AG10803 (cell line): ENCODE data around the gene MED29.

Experiments
- DNase-seq: peaks from one replicate; pipeline ENCODE4 v3.0.0; 2010; ENCODE audit warnings: low read depth
- H3K4me3 ChIP-seq: 2 replicates; pipeline ENCODE4 v1.5.1; 2011; ENCODE audit warnings: mild to moderate bottlenecking, low read length, control low read depth
- CTCF ChIP-seq: conservative IDR thresholded peaks from 2 replicates; pipeline ENCODE4 v1.5.1; 2011; ENCODE audit warnings: mild to moderate bottlenecking, low read length, control low read depth, inconsistent platforms

Gene MED29

GRCh38 chr19:39448271-39448670 lies 57.1 kb downstream of the MED29 start:
- H3K4me3 ChIP-seq: no peak overlapping the region
- peak; percentile 49 for DNase-seq
- no peak for TF ChIP-seq CTCF

GRCh38 chr19:39449116-39449797 lies 58.1 kb downstream of the MED29 start:
- no peak overlapping the region for H3K4me3 ChIP-seq
- DNase-seq: no peak
- no peak for TF ChIP-seq CTCF
